Neutrophil (primary cell): ENCODE data around the gene PHKA1.
"Not testable (repeated sequence)": the region's sequence is repeated elsewhere in the genome, so short reads cannot be mapped to it uniquely, and the experiment has no call there.

ENCODE experiments used
- H3K27ac ChIP-seq: fragments of 200-600 bp; sonication (generic); 2 replicates; pipeline ENCODE4 v1.5.1; 2016; ENCODE audit warnings: mild to moderate bottlenecking, moderate library complexity
- H3K27me3 ChIP-seq: fragments of 200-600 bp; sonication (generic); 2 replicates; pipeline ENCODE4 v1.6.0; 2016; ENCODE audit warnings: mild to moderate bottlenecking
- H3K36me3 ChIP-seq: fragments of 200-600 bp; sonication (generic); 2 replicates; pipeline ENCODE4 v1.5.1; 2017
- H3K4me1 ChIP-seq, 2 experiments: fragments of 200-600 bp in 1 of 2; sonication (generic) in 1 of 2; 1 replicate in 1 of 2; 2 replicates in 1 of 2; pipeline versions ENCODE4 v1.5.1 to v1.6.1; 2013 to 2016; ENCODE audit warnings: low read depth in 1 of 2, low read length in 1 of 2, mild to moderate bottlenecking in 1 of 2, moderate library complexity in 1 of 2; ENCODE audit not compliant: control insufficient read depth in 1 of 2, insufficient read depth in 1 of 2
- H3K4me3 ChIP-seq, 2 experiments: fragments of 200-600 bp in 1 of 2; sonication (generic) in 1 of 2; 1 replicate in 1 of 2; 2 replicates in 1 of 2; pipeline ENCODE4 v1.5.1; 2013 to 2016; ENCODE audit warnings: low read depth in 1 of 2, low read length in 1 of 2, mild to moderate bottlenecking in 1 of 2, moderate library complexity in 1 of 2
- H3K9me3 ChIP-seq: fragments of 200-600 bp; sonication (generic); 2 replicates; pipeline ENCODE4 v1.5.1; 2016
- CTCF ChIP-seq: fragments of 200-600 bp; sonication (generic); IDR thresholded peaks from 2 replicates; pipeline ENCODE4 v1.5.1; 2016; ENCODE audit warnings: antibody characterized with exemption

The PHKA1 gene

DNA sequence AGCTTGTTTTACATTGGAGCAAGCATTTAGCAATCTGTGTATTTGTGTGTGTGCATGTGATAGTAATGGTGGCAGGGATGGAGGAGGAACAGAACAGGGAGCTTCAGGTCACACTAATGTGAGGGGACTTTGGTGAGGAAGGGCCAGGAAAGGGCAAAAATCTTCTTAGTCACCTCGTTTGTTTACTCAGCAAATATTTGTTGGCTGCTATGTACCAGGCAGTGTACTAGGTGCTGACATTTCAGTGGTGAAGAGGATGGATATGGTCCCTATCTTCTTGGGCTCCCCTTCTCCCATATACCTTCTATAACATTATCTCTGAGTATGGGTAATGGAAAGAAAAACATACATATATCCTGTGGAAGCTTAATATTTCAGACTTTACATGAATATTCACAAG lies 92.9 kb downstream of the PHKA1 start:
- no peak overlapping the region for H3K4me3 ChIP-seq
- no peak overlapping the region for H3K27ac ChIP-seq
- no peak for TF ChIP-seq CTCF

GRCh38 chrX:72620550-72621145 lies 93.5 kb downstream of the PHKA1 start:
- Histone ChIP-seq H3K4me3 (no peak overlapping the region), H3K27ac (no peak overlapping the region), H3K4me1 (no peaks in the 10 kb centered on the region), H3K27me3 (no peaks in the 10 kb centered on the region), H3K9me3 (no peaks in the 10 kb centered on the region), H3K36me3 (no peaks in the 10 kb centered on the region)
- TF ChIP-seq CTCF = no peak

More for the DNA sequence above, 92.9 kb downstream of the PHKA1 start:
- no peaks in the 10 kb centered on the region for H3K36me3 ChIP-seq
- no peaks in the 10 kb centered on the region for H3K4me1 ChIP-seq
- no peaks in the 10 kb centered on the region for H3K9me3 ChIP-seq
- H3K27me3 ChIP-seq = no peaks in the 10 kb centered on the region

DNA sequence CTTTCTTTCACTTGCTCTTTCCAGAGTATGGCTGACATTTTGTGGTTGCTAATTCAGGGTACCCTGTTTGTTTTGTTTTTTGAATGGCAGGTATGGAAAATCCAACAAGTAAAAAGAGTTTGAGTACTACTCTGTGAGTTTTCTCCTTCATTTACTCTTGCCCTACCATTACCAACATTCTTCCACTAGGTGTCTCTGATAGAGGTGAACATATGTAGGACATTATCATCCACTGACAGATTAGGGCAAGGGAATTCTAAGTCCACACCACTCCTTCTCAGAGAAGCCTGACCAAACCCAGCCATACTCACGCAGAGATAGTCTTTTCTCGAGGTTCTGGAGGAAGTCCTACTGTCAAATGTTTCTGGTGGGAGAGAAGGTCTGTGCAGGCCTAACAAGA lies 104.8 kb downstream of the PHKA1 start:
- no peaks in the 10 kb centered on the region for H3K9me3 ChIP-seq
- H3K27me3 ChIP-seq = no peaks in the 10 kb centered on the region
- no peaks in the 10 kb centered on the region for H3K36me3 ChIP-seq
- H3K27ac ChIP-seq = no peak overlapping the region
- no peaks in the 10 kb centered on the region for H3K4me1 ChIP-seq
- TF ChIP-seq CTCF = no peak
- H3K4me3 ChIP-seq = no peak overlapping the region

DNA sequence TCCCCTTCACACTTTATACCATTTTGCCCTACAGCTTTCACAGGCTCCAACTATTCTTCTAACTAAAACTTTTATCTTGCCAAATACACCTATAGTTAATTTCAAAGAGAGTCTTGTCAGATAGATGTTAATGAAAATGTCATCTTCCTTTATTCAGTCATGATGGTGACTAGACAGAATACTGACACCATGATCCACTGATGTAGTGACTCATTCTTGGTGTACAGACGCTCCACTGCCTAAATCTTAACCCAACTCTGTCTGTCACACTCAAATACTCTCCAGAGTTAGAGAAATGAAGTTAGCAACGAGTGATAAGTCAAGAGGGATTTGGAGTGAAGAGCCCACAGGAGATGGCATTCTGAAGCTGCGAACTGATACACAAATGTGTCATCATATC lies 109.4 kb downstream of the PHKA1 start:
- H3K27ac ChIP-seq = no peak overlapping the region
- no peaks in the 10 kb centered on the region for H3K36me3 ChIP-seq
- TF ChIP-seq CTCF = no peak
- H3K27me3 ChIP-seq = no peaks in the 10 kb centered on the region
- no peaks in the 10 kb centered on the region for H3K4me1 ChIP-seq
- H3K9me3 ChIP-seq = no peaks in the 10 kb centered on the region
- no peak overlapping the region for H3K4me3 ChIP-seq

- Histone ChIP-seq H3K36me3 (no peaks in the 10 kb centered on the region), H3K4me3 (no peak overlapping the region), H3K4me1 (no peaks in the 10 kb centered on the region), H3K27me3 (no peaks in the 10 kb centered on the region), H3K27ac (no peak overlapping the region), H3K9me3 (no peaks in the 10 kb centered on the region)
- TF ChIP-seq CTCF = no peak
Measured at GRCh38 chrX:72604112-72604511, 110.0 kb downstream of the PHKA1 start.

DNA sequence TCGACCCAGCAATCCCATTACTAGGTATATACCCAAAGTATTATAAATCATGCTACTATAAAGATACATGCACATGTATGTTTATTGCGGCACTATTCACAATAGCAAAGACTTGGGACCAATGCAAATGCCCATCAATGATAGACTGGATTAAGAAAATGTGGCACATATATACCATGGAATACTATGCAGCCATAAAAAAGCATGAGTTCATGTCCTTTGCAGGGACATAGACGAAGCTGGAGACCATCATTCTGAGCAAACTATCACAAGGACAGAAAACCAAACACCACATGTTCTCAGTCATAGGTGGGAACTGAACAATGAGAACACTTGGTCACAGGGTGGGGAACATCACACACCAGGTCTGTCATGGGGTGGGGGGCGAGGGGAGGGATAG lies 123.1 kb downstream of the PHKA1 start:
- H3K36me3 ChIP-seq, H3K4me1 ChIP-seq, H3K4me3 ChIP-seq, H3K27ac ChIP-seq, H3K9me3 ChIP-seq, H3K27me3 ChIP-seq: not testable (repeated sequence)
